ENCODE data around the gene IL25.
"Not testable (repeated sequence)": the region's sequence is repeated elsewhere in the genome, so short reads cannot be mapped to it uniquely, and the experiment has no call there.

Gene IL25

DNA sequence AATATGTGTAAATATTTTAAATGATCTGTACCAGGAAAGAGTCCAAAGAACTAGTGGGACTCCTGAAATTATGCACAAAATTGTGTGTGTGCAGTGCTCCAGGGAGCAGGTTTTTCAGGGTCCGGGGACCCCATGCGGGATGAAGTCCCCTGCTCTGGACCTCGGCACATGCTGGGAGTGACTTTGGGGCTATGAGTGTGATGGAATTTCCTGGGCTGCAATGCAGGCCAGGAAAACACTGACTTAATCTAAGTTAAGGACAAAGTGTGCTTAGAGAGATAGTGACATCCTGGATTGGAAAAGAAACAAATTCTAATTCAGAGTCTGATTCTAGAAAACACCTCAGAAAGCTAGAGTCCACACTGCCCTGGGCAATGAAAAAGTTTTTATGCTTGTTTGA, 41.6 kb downstream of the IL25 start:
- no peak for DNase-seq

DNA sequence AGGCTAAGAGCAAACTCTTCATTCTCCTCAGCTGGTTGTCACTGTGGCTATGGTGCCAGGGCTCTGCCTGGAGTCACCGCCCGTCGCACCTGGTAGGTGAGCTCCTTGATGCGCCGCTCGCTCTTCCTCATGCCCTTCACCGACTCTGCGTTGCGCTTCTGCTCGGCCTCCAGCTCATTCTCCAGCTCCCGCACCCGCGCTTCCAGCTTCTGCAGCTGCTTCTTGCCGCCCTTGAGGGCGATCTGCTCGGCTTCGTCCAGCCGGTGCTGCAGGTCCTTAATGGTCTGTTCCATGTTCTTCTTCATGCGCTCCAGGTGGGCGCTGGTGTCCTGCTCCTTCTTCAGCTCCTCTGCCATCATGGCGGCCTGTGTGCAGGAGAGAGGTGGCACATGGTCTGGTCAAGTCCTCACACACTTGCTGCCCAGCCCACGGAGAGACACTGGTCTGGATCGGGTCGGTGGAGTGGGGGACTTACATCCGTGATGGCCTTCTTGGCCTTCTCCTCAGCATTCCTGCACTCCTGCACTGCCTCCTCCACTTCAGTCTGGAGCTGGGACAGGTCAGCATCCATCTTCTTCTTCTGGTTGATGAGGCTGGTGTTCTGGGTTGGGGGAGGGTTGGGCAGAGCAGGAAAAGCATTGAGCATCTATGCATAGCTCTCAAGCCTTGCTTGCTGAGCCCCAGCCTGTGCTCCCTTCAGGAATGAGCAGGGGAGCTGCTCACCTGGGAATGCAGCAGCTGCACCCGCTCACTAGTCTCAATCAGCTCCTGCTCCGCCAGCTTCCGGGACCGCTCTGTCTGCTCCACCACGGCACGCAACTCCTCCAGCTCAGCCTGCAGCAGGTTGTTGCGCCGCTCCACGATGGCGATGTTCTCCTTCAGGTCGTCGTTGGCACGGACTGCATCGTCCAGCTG, 42.6 kb downstream of the IL25 start:
- DNase-seq, result no peak

DNA sequence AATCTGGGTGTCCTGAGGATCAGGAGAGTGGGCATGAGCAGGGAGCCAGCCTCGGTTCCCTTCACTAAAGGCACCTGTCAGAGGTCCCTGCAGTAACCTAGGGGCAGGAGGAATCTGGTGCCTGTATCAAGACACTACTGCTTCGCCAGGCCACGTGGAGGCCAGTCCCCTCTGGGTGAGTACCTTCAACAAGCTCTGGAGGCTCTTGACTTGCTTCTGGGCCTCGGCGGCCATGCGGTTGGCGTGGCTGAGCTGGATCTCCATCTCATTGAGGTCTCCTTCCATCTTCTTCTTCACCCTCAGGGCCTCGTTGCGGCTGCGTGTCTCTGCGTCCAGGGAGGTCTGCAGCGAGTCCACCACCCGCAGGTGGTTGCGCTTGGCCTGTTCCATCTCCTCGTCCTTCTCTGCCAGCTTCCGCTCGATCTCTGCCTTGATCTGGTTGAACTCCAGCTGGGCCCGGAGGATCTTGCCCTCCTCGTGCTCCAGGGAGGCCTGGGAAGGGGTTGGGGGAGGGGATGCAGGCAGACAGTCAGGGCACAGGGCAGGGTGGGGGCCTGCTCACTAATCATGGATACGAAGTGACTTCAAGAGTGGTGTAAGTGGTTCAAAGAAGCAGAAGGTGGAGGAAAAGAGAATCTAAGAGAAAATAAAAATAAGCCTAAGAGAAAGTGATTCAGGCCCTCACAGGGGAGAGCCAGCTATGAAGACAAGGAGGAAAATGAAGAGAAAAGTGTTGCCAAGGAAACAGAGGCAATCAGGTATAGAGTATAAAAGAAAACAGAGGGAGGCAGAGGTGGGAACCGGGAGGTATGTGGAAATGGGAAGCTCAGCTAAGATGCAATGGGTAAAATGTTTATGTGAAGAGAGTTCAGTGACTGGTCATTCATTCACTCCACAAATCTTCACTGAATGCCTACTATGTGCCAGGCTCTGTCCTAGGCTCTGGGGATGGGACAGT, 43.5 kb downstream of the IL25 start:
- DNase-seq, result no peak

DNA sequence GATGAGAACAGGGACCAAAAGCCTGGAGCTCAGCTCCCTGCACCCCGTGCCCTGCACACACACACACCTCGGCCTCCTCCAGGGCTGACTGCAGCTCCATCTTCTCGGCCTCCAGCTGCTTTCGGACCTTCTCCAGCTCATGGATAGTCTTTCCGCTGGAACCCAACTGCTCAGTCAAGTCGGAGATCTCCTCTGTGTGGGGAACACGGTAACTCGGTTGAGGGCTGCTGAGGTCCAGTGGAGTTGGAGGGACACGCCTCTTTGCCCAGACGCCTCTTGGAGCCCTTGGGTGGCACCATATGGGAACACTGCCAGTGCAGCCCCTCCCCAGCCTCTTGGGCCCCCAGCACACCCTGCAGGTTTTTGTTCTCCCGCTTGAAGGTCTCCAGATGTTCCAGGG, 44.2 kb downstream of the IL25 start:
- no peak for DNase-seq

DNA sequence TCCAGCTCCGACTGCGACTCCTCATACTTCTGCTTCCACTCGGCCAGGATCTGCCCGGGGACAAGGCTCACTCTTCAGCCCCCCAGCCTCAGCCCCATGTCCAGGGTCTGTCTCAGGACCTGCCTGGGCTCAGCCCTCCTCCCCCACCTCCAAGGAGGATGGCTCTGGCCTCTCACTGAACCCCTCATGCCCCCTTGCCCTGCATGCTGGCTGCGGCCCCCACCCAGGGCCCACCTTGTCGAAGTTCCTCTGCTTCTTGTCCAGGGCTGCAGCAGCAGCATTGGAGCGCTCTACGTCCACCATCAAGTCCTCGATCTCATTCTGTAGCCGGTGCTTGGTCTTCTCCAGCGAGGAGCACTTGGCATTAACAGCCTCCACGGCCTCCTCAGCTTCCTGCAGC, 44.7 kb downstream of the IL25 start:
- DNase-seq, result not testable (repeated sequence)

DNA sequence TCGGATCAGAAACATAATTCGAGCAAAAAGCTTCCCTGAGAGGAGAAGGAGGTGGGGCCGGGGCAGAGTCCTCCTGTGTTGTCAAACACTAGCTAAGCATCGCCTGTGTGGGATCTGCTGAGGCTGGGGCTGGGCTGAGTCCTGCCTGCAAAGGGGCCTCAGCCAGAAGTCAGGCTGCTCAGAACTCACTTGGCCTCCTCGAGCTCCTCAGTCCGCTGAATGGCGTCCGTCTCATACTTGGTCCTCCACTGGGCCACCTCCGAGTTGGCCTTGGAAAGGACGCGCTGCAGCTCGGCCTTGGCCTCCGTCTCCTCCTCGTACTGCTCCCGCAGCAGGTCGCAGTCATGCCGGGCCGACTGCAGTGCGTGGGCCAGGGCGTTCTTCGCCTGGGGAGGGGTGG, 45.4 kb downstream of the IL25 start:
- no peak for DNase-seq

DNA sequence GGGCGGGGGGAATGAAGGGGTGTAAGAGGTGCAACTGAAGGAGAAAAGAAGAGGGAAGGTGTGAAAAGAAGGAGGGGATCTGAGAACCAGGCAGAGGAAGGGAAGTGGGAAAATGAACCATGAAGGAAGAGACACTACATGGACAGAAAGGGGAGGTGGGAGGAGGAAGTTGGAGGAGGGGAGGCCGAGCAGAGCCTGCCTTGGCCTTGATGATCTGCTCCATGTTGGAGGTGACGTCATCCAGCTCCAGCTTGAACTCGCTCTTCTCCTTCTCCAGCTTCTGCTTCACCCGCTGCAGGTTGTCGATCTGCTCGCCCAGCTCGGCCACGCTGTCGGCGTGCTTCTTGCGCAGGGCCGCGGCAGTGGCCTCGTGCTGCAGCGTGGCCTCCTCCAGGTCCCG, 47.0 kb downstream of the IL25 start:
- not testable (repeated sequence) for DNase-seq

DNA sequence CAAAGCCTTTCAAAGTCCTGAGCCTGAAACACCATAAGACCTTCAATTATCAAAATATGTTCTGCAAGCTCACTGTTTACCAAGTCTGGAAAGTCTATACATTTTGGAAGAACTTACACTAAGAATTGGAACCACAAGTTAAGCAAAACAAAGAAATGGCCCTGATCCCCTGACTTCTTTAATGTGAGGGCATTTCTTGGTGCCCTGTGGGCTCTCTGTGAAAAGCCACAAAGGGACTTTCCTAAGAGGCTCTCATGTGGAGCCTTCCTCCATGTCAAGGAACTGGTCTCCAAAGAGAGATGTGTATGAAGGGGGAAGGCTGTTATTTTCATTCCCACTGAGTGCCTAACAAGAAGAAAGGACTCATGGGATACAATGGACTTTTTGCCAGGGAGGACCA, 49.0 kb downstream of the IL25 start:
- DNase-seq, result no peak

DNA sequence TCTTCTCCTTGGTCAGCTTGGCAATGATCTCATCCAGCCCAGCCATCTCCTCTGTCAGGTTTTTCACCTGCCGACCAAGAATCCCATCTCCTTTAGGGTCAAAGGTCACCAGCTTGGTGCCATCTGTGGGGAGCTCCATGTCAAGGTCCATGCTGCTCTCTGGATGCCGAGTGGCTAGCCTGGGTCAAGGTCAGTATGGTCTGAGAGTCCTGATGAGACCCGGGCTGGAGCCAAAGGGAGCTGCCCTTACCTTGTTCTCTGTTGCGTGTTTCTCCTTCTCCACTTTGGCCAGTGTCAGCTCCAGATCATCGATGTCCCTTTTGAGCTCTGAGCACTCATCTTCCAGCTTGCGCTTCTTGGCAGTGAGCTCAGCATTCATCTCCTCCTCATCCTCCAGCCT, 51.0 kb downstream of the IL25 start:
- DNase-seq, result no peak

- DNase-seq, result no peak
Observed at GRCh38 chr14:23425169-23425568, 52.6 kb downstream of the IL25 start.

DNA sequence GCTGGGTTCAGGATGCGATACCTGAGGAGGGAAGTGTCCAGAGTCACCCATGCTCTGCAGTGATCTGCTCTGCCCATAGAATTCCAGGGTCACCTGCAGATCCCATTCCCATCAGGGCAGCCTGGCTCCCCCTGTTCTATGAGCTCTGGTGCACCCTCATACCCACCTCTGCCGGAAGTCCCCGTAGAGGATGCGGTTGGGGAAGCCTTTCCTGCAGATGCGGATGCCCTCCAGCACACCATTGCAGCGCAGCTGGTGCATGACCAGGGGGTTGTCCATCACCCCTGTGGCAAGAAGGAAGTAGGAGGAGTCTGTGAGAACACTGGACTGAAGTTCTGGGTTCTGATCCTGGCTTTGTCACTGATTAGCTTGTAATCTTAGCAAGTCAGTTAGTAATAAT, 53.2 kb downstream of the IL25 start:
- DNase-seq, result not testable (repeated sequence)

Data from inflammatory macrophage treated with lipopolysaccharide for 4 hours (primary cell).